Astrocyte (in vitro differentiated cells and primary cell): ENCODE measurements around the gene UBE2Z.

Experiments
- EZH2 ChIP-seq: IDR thresholded peaks from 2 replicates; pipeline ENCODE4 v1.6.1; 2012; ENCODE audit warnings: mild to moderate bottlenecking, low read length, inconsistent platforms; ENCODE audit not compliant: insufficient read depth
- TF ChIP-seq, protein P1 (sequence below): IDR thresholded peaks from 2 replicates; pipeline ENCODE4 v1.5.1; 2011; ENCODE audit warnings: low read depth, mild to moderate bottlenecking, inconsistent platforms, low read length, moderate library complexity; ENCODE audit not compliant: insufficient read depth

GRCh38 chr17:48883171-48883570 is 25.0 kb upstream of the UBE2Z start:
- no peak for TF ChIP-seq EZH2
- TF ChIP-seq, protein P1, sequence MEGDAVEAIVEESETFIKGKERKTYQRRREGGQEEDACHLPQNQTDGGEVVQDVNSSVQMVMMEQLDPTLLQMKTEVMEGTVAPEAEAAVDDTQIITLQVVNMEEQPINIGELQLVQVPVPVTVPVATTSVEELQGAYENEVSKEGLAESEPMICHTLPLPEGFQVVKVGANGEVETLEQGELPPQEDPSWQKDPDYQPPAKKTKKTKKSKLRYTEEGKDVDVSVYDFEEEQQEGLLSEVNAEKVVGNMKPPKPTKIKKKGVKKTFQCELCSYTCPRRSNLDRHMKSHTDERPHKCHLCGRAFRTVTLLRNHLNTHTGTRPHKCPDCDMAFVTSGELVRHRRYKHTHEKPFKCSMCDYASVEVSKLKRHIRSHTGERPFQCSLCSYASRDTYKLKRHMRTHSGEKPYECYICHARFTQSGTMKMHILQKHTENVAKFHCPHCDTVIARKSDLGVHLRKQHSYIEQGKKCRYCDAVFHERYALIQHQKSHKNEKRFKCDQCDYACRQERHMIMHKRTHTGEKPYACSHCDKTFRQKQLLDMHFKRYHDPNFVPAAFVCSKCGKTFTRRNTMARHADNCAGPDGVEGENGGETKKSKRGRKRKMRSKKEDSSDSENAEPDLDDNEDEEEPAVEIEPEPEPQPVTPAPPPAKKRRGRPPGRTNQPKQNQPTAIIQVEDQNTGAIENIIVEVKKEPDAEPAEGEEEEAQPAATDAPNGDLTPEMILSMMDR, result no peak
